H9 (cell line): Measurements from ENCODE around the gene ANGPTL4. TPM values are rescaled to one million over a fixed set of nuclear protein-coding genes. Genes with fewer than 3 reads are reported as not detected.
"Not testable (repeated sequence)": the region's sequence is repeated elsewhere in the genome, so short reads cannot be mapped to it uniquely, and the experiment has no call there.

Source experiments
- DNase-seq: peaks from one replicate; pipeline ENCODE4 v3.0.0-alpha.2; 2017
- H2AFZ ChIP-seq: one replicate; pipeline ENCODE4 v1.6.1; 2013; ENCODE audit warnings: mild to moderate bottlenecking, low read length, control low read depth, moderate library complexity
- H2AK5ac ChIP-seq: 2 replicates; pipeline ENCODE4 v1.6.1; 2013; ENCODE audit warnings: low read length, control low read depth, mixed read lengths; ENCODE audit not compliant: insufficient read length
- H2BK120ac ChIP-seq: one replicate; pipeline ENCODE4 v1.6.1; 2013; ENCODE audit warnings: low read depth, mild to moderate bottlenecking, low read length, control low read depth, inconsistent platforms; ENCODE audit not compliant: poor library complexity, severe bottlenecking
- H2BK12ac ChIP-seq: 2 replicates; pipeline ENCODE4 v1.6.1; 2013; ENCODE audit warnings: low read length, control low read depth, mixed read lengths, low read depth; ENCODE audit not compliant: insufficient read length
- H2BK15ac ChIP-seq: 2 replicates; pipeline ENCODE4 v1.6.1; 2013; ENCODE audit warnings: low read depth, low read length, control low read depth
- H2BK20ac ChIP-seq: one replicate; pipeline ENCODE4 v1.6.1; 2013; ENCODE audit warnings: low read depth, mild to moderate bottlenecking, low read length, control low read depth, inconsistent platforms; ENCODE audit not compliant: poor library complexity, severe bottlenecking
- H2BK5ac ChIP-seq: 2 replicates; pipeline ENCODE4 v1.6.1; 2013; ENCODE audit warnings: low read length, control low read depth, mixed read lengths; ENCODE audit not compliant: insufficient read length
- H3K14ac ChIP-seq: 2 replicates; pipeline ENCODE4 v1.6.1; 2013; ENCODE audit warnings: low read length, control low read depth; ENCODE audit not compliant: insufficient read depth
- H3K18ac ChIP-seq: 2 replicates; pipeline ENCODE4 v1.6.1; 2013; ENCODE audit warnings: low read depth, mild to moderate bottlenecking, mixed read lengths, low read length, control low read depth; ENCODE audit not compliant: insufficient read length
- H3K23ac ChIP-seq: 2 replicates; pipeline ENCODE4 v1.6.1; 2013; ENCODE audit warnings: low read length, control low read depth, mixed read lengths, low read depth; ENCODE audit not compliant: insufficient read length
- H3K23me2 ChIP-seq: 2 replicates; pipeline ENCODE4 v1.6.1; 2013; ENCODE audit warnings: low read depth, mild to moderate bottlenecking, mixed read lengths, low read length, control low read depth; ENCODE audit not compliant: insufficient read length, poor library complexity, severe bottlenecking
- H3K27ac ChIP-seq: 2 replicates; pipeline ENCODE4 v1.5.1; 2013; ENCODE audit warnings: low read length, control low read depth, mixed read lengths, low read depth; ENCODE audit not compliant: insufficient read length
- H3K27me3 ChIP-seq: 2 replicates; pipeline ENCODE4 v1.6.1; 2013; ENCODE audit warnings: low read length, control low read depth, inconsistent platforms; ENCODE audit not compliant: insufficient read depth
- H3K4ac ChIP-seq: 2 replicates; pipeline ENCODE4 v1.6.1; 2013; ENCODE audit warnings: low read depth, mild to moderate bottlenecking, control low read depth, inconsistent platforms, low read length, moderate library complexity
- H3K4me1 ChIP-seq: 2 replicates; pipeline ENCODE4 v1.6.1; 2013; ENCODE audit warnings: low read length, control low read depth, inconsistent platforms; ENCODE audit not compliant: insufficient read depth
- H3K4me2 ChIP-seq: 2 replicates; pipeline ENCODE4 v1.6.1; 2013; ENCODE audit warnings: low read length, control low read depth, mixed read lengths; ENCODE audit not compliant: insufficient read length, insufficient read depth
- H3K56ac ChIP-seq: 2 replicates; pipeline ENCODE4 v1.6.1; 2013; ENCODE audit warnings: low read depth, mild to moderate bottlenecking, mixed read lengths, low read length, control low read depth; ENCODE audit not compliant: insufficient read length
- H3K79me1 ChIP-seq: 2 replicates; pipeline ENCODE4 v1.6.1; 2013; ENCODE audit warnings: low read depth, mild to moderate bottlenecking, moderate library complexity, low read length, control low read depth, inconsistent platforms; ENCODE audit not compliant: insufficient read depth, poor library complexity, severe bottlenecking
- H3K79me2 ChIP-seq: 2 replicates; pipeline ENCODE4 v1.6.1; 2013; ENCODE audit warnings: low read length, control low read depth, inconsistent platforms; ENCODE audit not compliant: insufficient read depth
- H3K9ac ChIP-seq: 2 replicates; pipeline ENCODE4 v1.6.1; 2013; ENCODE audit warnings: low read length, control low read depth, mixed read lengths; ENCODE audit not compliant: insufficient read length; ENCODE audit errors: extremely low read depth
- H3K9me3 ChIP-seq: one replicate; pipeline ENCODE4 v1.6.1; 2013; ENCODE audit warnings: low read depth, low read length, inconsistent platforms; ENCODE audit not compliant: control insufficient read depth
- H3T11ph ChIP-seq: one replicate; pipeline ENCODE4 v1.6.1; 2013; ENCODE audit warnings: mild to moderate bottlenecking, low read length, control low read depth, inconsistent platforms
- H4K20me1 ChIP-seq: one replicate; pipeline ENCODE4 v1.6.1; 2013; ENCODE audit not compliant: control insufficient read depth, insufficient read length, insufficient read depth
- H4K5ac ChIP-seq: 2 replicates; pipeline ENCODE4 v1.6.1; 2013; ENCODE audit warnings: low read depth, mild to moderate bottlenecking, mixed read lengths, low read length, control low read depth; ENCODE audit not compliant: insufficient read length
- H4K8ac ChIP-seq: replicated peaks from 2 replicates; pipeline ENCODE4 v1.6.1; 2013; ENCODE audit warnings: low read length, control low read depth, mixed read lengths, low read depth; ENCODE audit not compliant: insufficient read length
- H4K91ac ChIP-seq: 2 replicates; pipeline ENCODE4 v1.6.1; 2013; ENCODE audit warnings: low read depth, mild to moderate bottlenecking, moderate library complexity, mixed read lengths, low read length, control low read depth; ENCODE audit not compliant: insufficient read length
- H3K27ac Mint-ChIP-seq, 3 experiments: 2 replicates in 2 of 3; 3 replicates in 1 of 3; pipeline ENCODE4 v1.8.0; 2020 to 2021; ENCODE audit warnings: mixed read lengths in 3 of 3, mild to moderate bottlenecking in 1 of 3, moderate library complexity in 1 of 3
- H3K27me3 Mint-ChIP-seq: 2 replicates; pipeline ENCODE4 v1.8.0; 2021; ENCODE audit warnings: low read depth, mild to moderate bottlenecking, moderate library complexity, mixed read lengths
- H3K36me3 Mint-ChIP-seq, 3 experiments: 2 replicates in 2 of 3; 3 replicates in 1 of 3; pipeline ENCODE4 v1.8.0; 2020 to 2021; ENCODE audit warnings: low read depth in 3 of 3, mixed read lengths in 3 of 3; ENCODE audit not compliant: insufficient read depth in 1 of 3
- H3K4me1 Mint-ChIP-seq, 2 experiments: 2 replicates each; pipeline ENCODE4 v1.8.0; 2020; ENCODE audit warnings: mixed read lengths in 2 of 2
- H3K4me3 Mint-ChIP-seq, 2 experiments: 2 replicates in 1 of 2; 3 replicates in 1 of 2; pipeline ENCODE4 v1.8.0; 2020 to 2021; ENCODE audit warnings: mild to moderate bottlenecking in 2 of 2, mixed read lengths in 2 of 2, moderate library complexity in 1 of 2
- H3K9me3 Mint-ChIP-seq, 2 experiments: 2 replicates in 1 of 2; 3 replicates in 1 of 2; pipeline ENCODE4 v1.8.0; 2020; ENCODE audit warnings: mild to moderate bottlenecking in 2 of 2, mixed read lengths in 2 of 2, moderate library complexity in 1 of 2
- WGBS: extraction: QIAGEN DNeasy Blood & Tissue Kit; methylation state at CpG from one replicate; pipeline ENCODE4 v1.1.7; 2013; ENCODE audit warnings: missing lambda C conversion rate, low lambda C conversion rate, mixed read lengths; ENCODE audit not compliant: insufficient read length; ENCODE audit errors: extremely low coverage; 5-methylcytosine and 5-hydroxymethylcytosine counted together
- total RNA-seq: library from RNA; stranded (reverse); gene quantifications from 2 replicates; pipeline ENCODE4 v1.2.1, GENCODE V29; 2021

Gene ANGPTL4
- total RNA-seq, 1 experiment from 2014 or later = 1.9 TPM

DNA sequence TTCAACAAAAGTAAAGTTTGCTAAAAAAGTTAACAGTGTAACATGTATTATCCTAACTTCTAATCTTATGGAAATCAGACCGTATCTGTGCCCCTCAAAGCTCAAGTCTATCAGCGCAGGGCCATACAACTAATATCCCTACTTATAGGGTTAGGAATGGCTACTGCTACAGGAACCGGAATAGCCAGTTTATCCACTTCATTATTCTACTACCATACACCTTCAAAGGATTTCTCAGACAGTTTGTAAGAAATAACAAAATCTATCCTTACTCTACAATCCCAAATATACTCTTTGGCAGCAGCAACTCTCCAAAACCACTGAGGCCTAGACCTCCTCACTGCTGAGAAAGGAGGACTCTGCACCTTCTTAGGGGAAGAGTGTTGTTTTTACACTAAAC, 21.6 kb downstream of the ANGPTL4 start:
- not testable (repeated sequence) for H3K79me2 ChIP-seq, H2BK120ac ChIP-seq, H2BK5ac ChIP-seq, H2AK5ac ChIP-seq, H2BK12ac ChIP-seq, H3K27me3 ChIP-seq, H3K23ac ChIP-seq, H2AFZ ChIP-seq, H4K5ac ChIP-seq, H3K4me2 ChIP-seq, H3K79me1 ChIP-seq, H3K4me3 Mint-ChIP-seq, H3K9me3 ChIP-seq, H3K18ac ChIP-seq, H2BK20ac ChIP-seq, H2BK15ac ChIP-seq, DNase-seq, H3K4me1 ChIP-seq, H3T11ph ChIP-seq, H3K56ac ChIP-seq, H4K91ac ChIP-seq, H3K23me2 ChIP-seq, H4K8ac ChIP-seq, H3K27me3 Mint-ChIP-seq, H3K9ac ChIP-seq, H3K27ac Mint-ChIP-seq, H3K27ac ChIP-seq, H3K14ac ChIP-seq, H3K4ac ChIP-seq, H4K20me1 ChIP-seq
- peaks cover 9 to 11% of the 10 kb centered on the region in 2 experiments; a peak in 4 of 5 replicates for H3K9me3 Mint-ChIP-seq
- H3K36me3 Mint-ChIP-seq = peaks cover 15 to 17% (median 16%) of the 10 kb centered on the region in 3 experiments; a peak in 6 of 7 replicates
- WGBS = no CpG with 5 or more reads among the region's 3 CpGs
- H3K4me1 Mint-ChIP-seq = peaks cover 11 to 12% of the 10 kb centered on the region in 2 experiments; a peak in 3 of 4 replicates

DNA sequence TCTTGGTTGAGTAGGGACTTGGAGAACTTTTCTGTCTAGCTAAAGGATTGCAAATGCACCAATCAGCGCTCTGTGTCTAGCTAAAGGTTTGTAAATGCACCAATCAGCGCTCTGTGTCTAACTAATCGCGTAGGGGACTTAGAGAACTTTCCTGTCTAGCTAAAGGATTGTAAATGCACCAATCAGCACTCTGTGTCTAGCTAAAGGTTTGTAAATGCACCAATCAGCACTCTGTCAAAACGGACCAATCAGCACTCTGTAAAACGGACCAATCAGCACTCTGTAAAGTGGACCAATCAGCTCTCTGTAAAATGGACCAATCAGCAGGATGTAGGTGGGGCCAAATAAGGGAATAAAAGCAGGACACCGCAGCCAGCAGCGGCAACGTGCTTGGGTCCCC, 22.5 kb downstream of the ANGPTL4 start:
- H3K27me3 Mint-ChIP-seq, H3K27ac Mint-ChIP-seq: not testable (repeated sequence)
- WGBS = no CpG with 5 or more reads among the region's 9 CpGs

More for the DNA sequence above, 22.5 kb downstream of the ANGPTL4 start:
- H2BK12ac ChIP-seq, H3K14ac ChIP-seq, H4K20me1 ChIP-seq, H3K4me1 Mint-ChIP-seq, H2BK5ac ChIP-seq, H4K5ac ChIP-seq, H3T11ph ChIP-seq, H3K79me2 ChIP-seq, H2AFZ ChIP-seq, H3K4me2 ChIP-seq, H2BK20ac ChIP-seq, H3K56ac ChIP-seq, H4K91ac ChIP-seq, H3K79me1 ChIP-seq, H3K4me3 Mint-ChIP-seq, H3K23me2 ChIP-seq, H2AK5ac ChIP-seq, H3K27me3 ChIP-seq, H4K8ac ChIP-seq, H3K4ac ChIP-seq, H3K18ac ChIP-seq, H3K27ac ChIP-seq, H2BK120ac ChIP-seq, H2BK15ac ChIP-seq, H3K4me1 ChIP-seq, H3K9me3 ChIP-seq, H3K9ac ChIP-seq, DNase-seq, H3K23ac ChIP-seq: not testable (repeated sequence)
- peaks cover 9 to 11% of the 10 kb centered on the region in 2 experiments; a peak in 4 of 5 replicates for H3K9me3 Mint-ChIP-seq
- peaks cover 15 to 17% (median 16%) of the 10 kb centered on the region in 3 experiments; a peak in 6 of 7 replicates for H3K36me3 Mint-ChIP-seq
